GM12891 (cell line): ENCODE measurements around the gene TBC1D22A.

Source experiments
- POLR2A ChIP-seq: IDR thresholded peaks from 2 replicates; pipeline ENCODE4 v1.6.1; 2011; ENCODE audit warnings: low read depth, low read length, control low read depth
- TAF1 ChIP-seq: IDR thresholded peaks from 2 replicates; pipeline ENCODE4 v1.6.1; 2011; ENCODE audit warnings: low read depth, low read length, control low read depth

DNA sequence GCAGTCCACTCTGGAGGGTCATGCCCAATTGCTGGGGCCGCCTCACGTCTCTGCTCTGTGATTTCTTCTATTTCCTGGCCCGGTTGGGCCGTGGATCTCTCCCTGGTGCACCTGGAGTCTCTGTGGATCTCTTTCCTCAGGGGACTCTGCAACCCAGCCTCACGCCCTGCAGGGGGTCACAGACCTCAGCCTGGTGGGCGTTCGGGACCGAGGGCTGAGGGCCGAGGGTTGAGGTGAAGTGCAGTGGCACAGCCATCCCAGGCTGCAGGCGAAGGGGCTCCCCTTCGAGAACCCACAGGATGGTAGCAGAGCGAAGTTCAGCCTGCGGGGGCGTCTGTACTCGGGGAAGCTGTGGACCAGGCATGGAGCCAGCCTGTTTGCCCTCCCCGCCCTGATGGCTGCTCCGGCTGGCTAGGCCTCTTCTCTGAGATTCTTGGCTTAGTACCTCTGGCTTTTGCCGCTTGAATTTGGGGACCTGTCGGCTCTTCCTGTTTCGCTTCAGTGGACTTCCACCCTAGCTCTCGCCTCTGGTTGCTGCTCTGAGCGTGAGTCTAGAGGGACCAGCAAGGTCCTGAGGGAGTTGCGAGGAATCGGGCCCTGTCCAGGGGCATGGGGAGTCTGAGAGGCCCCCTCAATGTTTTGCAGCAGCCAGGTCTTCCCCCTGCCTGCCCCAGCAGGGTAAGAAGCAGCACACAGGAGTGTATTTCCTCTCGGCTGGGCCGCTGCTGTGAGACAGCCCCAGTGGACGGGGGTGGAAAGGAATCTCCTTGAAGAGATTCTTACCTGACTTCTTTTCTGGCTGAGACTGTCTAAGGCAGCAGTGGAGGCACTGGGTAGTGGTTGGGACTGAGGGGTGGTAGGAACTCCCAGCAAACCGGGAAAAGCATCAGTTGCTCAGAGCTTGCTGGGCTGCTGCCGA lies 140.8 kb downstream of the TBC1D22A start:
- no peak for TF ChIP-seq POLR2A
- no peak for TF ChIP-seq TAF1
